ENCODE results near the gene FOXO6.

DNA sequence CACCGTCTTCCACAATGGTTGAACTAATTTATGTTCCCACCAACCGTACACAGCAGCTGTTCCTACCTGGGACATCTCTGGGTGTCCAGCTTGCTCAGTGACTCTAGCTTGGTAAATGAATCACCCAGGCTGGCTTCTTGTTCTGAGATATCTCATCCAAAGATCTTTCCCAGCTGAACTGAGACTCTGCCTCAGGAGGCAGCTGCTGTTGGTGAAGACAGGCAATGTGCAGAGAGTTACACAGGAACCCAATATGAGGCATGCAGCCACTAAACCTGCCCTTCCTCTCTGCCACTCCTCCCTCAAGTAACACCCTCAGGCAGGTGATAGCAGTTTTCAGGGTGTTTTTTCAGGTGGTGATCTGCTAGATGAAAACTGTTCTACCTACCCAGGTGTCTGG is 14.0 kb upstream of the FOXO6 start:
- TF ChIP-seq GATA3 (IDR thresholded peaks at IDR 0.05; ENCODE audit: low read depth, low read length) (no peak), GATA2 (IDR thresholded peaks at IDR 0.05; ENCODE audit: low read depth, low read length) (peak; percentile 52; the same call in 1 of the 2 replicates)

Data from SH-SY5Y (cell line).